H9 (cell line): ENCODE results near the gene TTC9C. TPM values are rescaled to one million over a fixed set of nuclear protein-coding genes. Genes with fewer than 3 reads are reported as not detected.

Source experiments
- DNase-seq: peaks from one replicate; pipeline ENCODE4 v3.0.0-alpha.2; 2017
- H2AFZ ChIP-seq: one replicate; pipeline ENCODE4 v1.6.1; 2013; ENCODE audit warnings: mild to moderate bottlenecking, low read length, control low read depth, moderate library complexity
- H2AK5ac ChIP-seq: 2 replicates; pipeline ENCODE4 v1.6.1; 2013; ENCODE audit warnings: low read length, control low read depth, mixed read lengths; ENCODE audit not compliant: insufficient read length
- H2BK120ac ChIP-seq: one replicate; pipeline ENCODE4 v1.6.1; 2013; ENCODE audit warnings: low read depth, mild to moderate bottlenecking, low read length, control low read depth, inconsistent platforms; ENCODE audit not compliant: poor library complexity, severe bottlenecking
- H2BK12ac ChIP-seq: 2 replicates; pipeline ENCODE4 v1.6.1; 2013; ENCODE audit warnings: low read length, control low read depth, mixed read lengths, low read depth; ENCODE audit not compliant: insufficient read length
- H2BK15ac ChIP-seq: 2 replicates; pipeline ENCODE4 v1.6.1; 2013; ENCODE audit warnings: low read depth, low read length, control low read depth
- H2BK20ac ChIP-seq: one replicate; pipeline ENCODE4 v1.6.1; 2013; ENCODE audit warnings: low read depth, mild to moderate bottlenecking, low read length, control low read depth, inconsistent platforms; ENCODE audit not compliant: poor library complexity, severe bottlenecking
- H2BK5ac ChIP-seq: 2 replicates; pipeline ENCODE4 v1.6.1; 2013; ENCODE audit warnings: low read length, control low read depth, mixed read lengths; ENCODE audit not compliant: insufficient read length
- H3K14ac ChIP-seq: 2 replicates; pipeline ENCODE4 v1.6.1; 2013; ENCODE audit warnings: low read length, control low read depth; ENCODE audit not compliant: insufficient read depth
- H3K18ac ChIP-seq: 2 replicates; pipeline ENCODE4 v1.6.1; 2013; ENCODE audit warnings: low read depth, mild to moderate bottlenecking, mixed read lengths, low read length, control low read depth; ENCODE audit not compliant: insufficient read length
- H3K23ac ChIP-seq: 2 replicates; pipeline ENCODE4 v1.6.1; 2013; ENCODE audit warnings: low read length, control low read depth, mixed read lengths, low read depth; ENCODE audit not compliant: insufficient read length
- H3K23me2 ChIP-seq: 2 replicates; pipeline ENCODE4 v1.6.1; 2013; ENCODE audit warnings: low read depth, mild to moderate bottlenecking, mixed read lengths, low read length, control low read depth; ENCODE audit not compliant: insufficient read length, poor library complexity, severe bottlenecking
- H3K27ac ChIP-seq: 2 replicates; pipeline ENCODE4 v1.5.1; 2013; ENCODE audit warnings: low read length, control low read depth, mixed read lengths, low read depth; ENCODE audit not compliant: insufficient read length
- H3K27me3 ChIP-seq: 2 replicates; pipeline ENCODE4 v1.6.1; 2013; ENCODE audit warnings: low read length, control low read depth, inconsistent platforms; ENCODE audit not compliant: insufficient read depth
- H3K4ac ChIP-seq: 2 replicates; pipeline ENCODE4 v1.6.1; 2013; ENCODE audit warnings: low read depth, mild to moderate bottlenecking, control low read depth, inconsistent platforms, low read length, moderate library complexity
- H3K4me1 ChIP-seq: 2 replicates; pipeline ENCODE4 v1.6.1; 2013; ENCODE audit warnings: low read length, control low read depth, inconsistent platforms; ENCODE audit not compliant: insufficient read depth
- H3K4me2 ChIP-seq: 2 replicates; pipeline ENCODE4 v1.6.1; 2013; ENCODE audit warnings: low read length, control low read depth, mixed read lengths; ENCODE audit not compliant: insufficient read length, insufficient read depth
- H3K56ac ChIP-seq: 2 replicates; pipeline ENCODE4 v1.6.1; 2013; ENCODE audit warnings: low read depth, mild to moderate bottlenecking, mixed read lengths, low read length, control low read depth; ENCODE audit not compliant: insufficient read length
- H3K79me1 ChIP-seq: 2 replicates; pipeline ENCODE4 v1.6.1; 2013; ENCODE audit warnings: low read depth, mild to moderate bottlenecking, moderate library complexity, low read length, control low read depth, inconsistent platforms; ENCODE audit not compliant: insufficient read depth, poor library complexity, severe bottlenecking
- H3K79me2 ChIP-seq: 2 replicates; pipeline ENCODE4 v1.6.1; 2013; ENCODE audit warnings: low read length, control low read depth, inconsistent platforms; ENCODE audit not compliant: insufficient read depth
- H3K9ac ChIP-seq: 2 replicates; pipeline ENCODE4 v1.6.1; 2013; ENCODE audit warnings: low read length, control low read depth, mixed read lengths; ENCODE audit not compliant: insufficient read length; ENCODE audit errors: extremely low read depth
- H3K9me3 ChIP-seq: one replicate; pipeline ENCODE4 v1.6.1; 2013; ENCODE audit warnings: low read depth, low read length, inconsistent platforms; ENCODE audit not compliant: control insufficient read depth
- H3T11ph ChIP-seq: one replicate; pipeline ENCODE4 v1.6.1; 2013; ENCODE audit warnings: mild to moderate bottlenecking, low read length, control low read depth, inconsistent platforms
- H4K20me1 ChIP-seq: one replicate; pipeline ENCODE4 v1.6.1; 2013; ENCODE audit not compliant: control insufficient read depth, insufficient read length, insufficient read depth
- H4K5ac ChIP-seq: 2 replicates; pipeline ENCODE4 v1.6.1; 2013; ENCODE audit warnings: low read depth, mild to moderate bottlenecking, mixed read lengths, low read length, control low read depth; ENCODE audit not compliant: insufficient read length
- H4K8ac ChIP-seq: replicated peaks from 2 replicates; pipeline ENCODE4 v1.6.1; 2013; ENCODE audit warnings: low read length, control low read depth, mixed read lengths, low read depth; ENCODE audit not compliant: insufficient read length
- H4K91ac ChIP-seq: 2 replicates; pipeline ENCODE4 v1.6.1; 2013; ENCODE audit warnings: low read depth, mild to moderate bottlenecking, moderate library complexity, mixed read lengths, low read length, control low read depth; ENCODE audit not compliant: insufficient read length
- H3K27ac Mint-ChIP-seq, 3 experiments: 2 replicates in 2 of 3; 3 replicates in 1 of 3; pipeline ENCODE4 v1.8.0; 2020 to 2021; ENCODE audit warnings: mixed read lengths in 3 of 3, mild to moderate bottlenecking in 1 of 3, moderate library complexity in 1 of 3
- H3K27me3 Mint-ChIP-seq: 2 replicates; pipeline ENCODE4 v1.8.0; 2021; ENCODE audit warnings: low read depth, mild to moderate bottlenecking, moderate library complexity, mixed read lengths
- H3K36me3 Mint-ChIP-seq, 3 experiments: 2 replicates in 2 of 3; 3 replicates in 1 of 3; pipeline ENCODE4 v1.8.0; 2020 to 2021; ENCODE audit warnings: low read depth in 3 of 3, mixed read lengths in 3 of 3; ENCODE audit not compliant: insufficient read depth in 1 of 3
- H3K4me1 Mint-ChIP-seq, 2 experiments: 2 replicates each; pipeline ENCODE4 v1.8.0; 2020; ENCODE audit warnings: mixed read lengths in 2 of 2
- H3K4me3 Mint-ChIP-seq, 2 experiments: 2 replicates in 1 of 2; 3 replicates in 1 of 2; pipeline ENCODE4 v1.8.0; 2020 to 2021; ENCODE audit warnings: mild to moderate bottlenecking in 2 of 2, mixed read lengths in 2 of 2, moderate library complexity in 1 of 2
- H3K9me3 Mint-ChIP-seq, 2 experiments: 2 replicates in 1 of 2; 3 replicates in 1 of 2; pipeline ENCODE4 v1.8.0; 2020; ENCODE audit warnings: mild to moderate bottlenecking in 2 of 2, mixed read lengths in 2 of 2, moderate library complexity in 1 of 2
- WGBS: extraction: QIAGEN DNeasy Blood & Tissue Kit; methylation state at CpG from one replicate; pipeline ENCODE4 v1.1.7; 2013; ENCODE audit warnings: missing lambda C conversion rate, low lambda C conversion rate, mixed read lengths; ENCODE audit not compliant: insufficient read length; ENCODE audit errors: extremely low coverage; 5-methylcytosine and 5-hydroxymethylcytosine counted together
- total RNA-seq: library from RNA; stranded (reverse); gene quantifications from 2 replicates; pipeline ENCODE4 v1.2.1, GENCODE V29; 2021
- TF ChIP-seq, protein P1 (sequence below): fragments of 200-600 bp; sonication (generic); conservative IDR thresholded peaks from 3 replicates; pipeline ENCODE4 v1.8.0; 2021; ENCODE audit warnings: antibody characterized with exemption, mild to moderate bottlenecking

The TTC9C gene
- total RNA-seq, 1 experiment from 2014 or later, result 33.4 TPM

DNA sequence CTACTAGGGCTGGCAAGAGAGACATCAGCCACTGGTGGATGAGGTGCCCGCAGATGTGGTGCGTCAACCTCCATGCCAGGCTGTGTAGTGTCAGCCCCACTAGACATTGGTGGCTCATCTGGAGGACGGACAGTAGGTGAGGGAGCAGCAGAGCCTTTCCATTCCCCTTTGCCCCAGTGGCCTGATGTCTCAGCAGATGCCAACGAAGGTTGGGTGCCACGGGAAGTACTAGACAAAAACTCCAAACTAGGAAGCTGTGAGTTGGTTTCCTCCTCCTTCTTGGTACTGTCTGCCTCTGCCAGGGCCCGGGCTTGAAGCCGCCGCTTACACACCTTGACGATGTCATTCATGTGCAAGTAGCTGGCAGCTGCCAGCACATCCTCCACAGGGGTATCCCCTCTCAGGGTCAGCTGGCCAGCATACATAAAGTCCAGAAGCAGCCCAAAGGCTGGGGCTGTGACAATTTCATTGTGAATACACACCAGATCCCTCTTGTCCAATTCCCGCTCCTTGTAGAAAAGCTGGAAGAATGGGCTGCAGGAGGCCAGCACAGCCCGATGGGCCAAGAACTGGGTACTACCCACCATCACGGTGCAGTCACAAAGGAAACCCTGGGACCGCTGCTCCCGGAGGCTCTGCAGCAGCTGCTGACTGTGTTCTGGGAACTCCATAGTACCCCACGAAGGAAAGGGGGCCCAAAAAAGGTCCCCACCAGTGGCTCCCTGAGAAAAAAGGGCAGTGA lies 24.9 kb downstream of the TTC9C start:
- Histone ChIP-seq H4K20me1 (no peaks in the 10 kb centered on the region), H2BK15ac (no peak overlapping the region), H3K9ac (no peak overlapping the region), H2AFZ (no peak overlapping the region), H3K27ac (no peak overlapping the region), H4K5ac (no peak overlapping the region), H3K18ac (no peak overlapping the region), H4K8ac (no peak overlapping the region), H3K4me1 (no peaks in the 10 kb centered on the region), H3K4me2 (peak overlapping the region; percentile 45), H3K56ac (no peak overlapping the region), H3K23ac (no peak overlapping the region), H3K79me2 (peaks cover 21% of the 10 kb centered on the region; the same call in 1 of the 2 replicates), H2BK12ac (no peak overlapping the region), H3K79me1 (peaks cover 12% of the 10 kb centered on the region), H4K91ac (no peak overlapping the region), H3K27me3 (no peaks in the 10 kb centered on the region), H2AK5ac (no peak overlapping the region), H3T11ph (no peak overlapping the region), H3K14ac (no peak overlapping the region), H2BK5ac (no peak overlapping the region), H2BK120ac (no peak overlapping the region), H2BK20ac (no peak overlapping the region), H3K9me3 (no peaks in the 10 kb centered on the region), H3K23me2 (peaks cover 3% of the 10 kb centered on the region), H3K4ac (no peak overlapping the region)
- TF ChIP-seq, protein P1, sequence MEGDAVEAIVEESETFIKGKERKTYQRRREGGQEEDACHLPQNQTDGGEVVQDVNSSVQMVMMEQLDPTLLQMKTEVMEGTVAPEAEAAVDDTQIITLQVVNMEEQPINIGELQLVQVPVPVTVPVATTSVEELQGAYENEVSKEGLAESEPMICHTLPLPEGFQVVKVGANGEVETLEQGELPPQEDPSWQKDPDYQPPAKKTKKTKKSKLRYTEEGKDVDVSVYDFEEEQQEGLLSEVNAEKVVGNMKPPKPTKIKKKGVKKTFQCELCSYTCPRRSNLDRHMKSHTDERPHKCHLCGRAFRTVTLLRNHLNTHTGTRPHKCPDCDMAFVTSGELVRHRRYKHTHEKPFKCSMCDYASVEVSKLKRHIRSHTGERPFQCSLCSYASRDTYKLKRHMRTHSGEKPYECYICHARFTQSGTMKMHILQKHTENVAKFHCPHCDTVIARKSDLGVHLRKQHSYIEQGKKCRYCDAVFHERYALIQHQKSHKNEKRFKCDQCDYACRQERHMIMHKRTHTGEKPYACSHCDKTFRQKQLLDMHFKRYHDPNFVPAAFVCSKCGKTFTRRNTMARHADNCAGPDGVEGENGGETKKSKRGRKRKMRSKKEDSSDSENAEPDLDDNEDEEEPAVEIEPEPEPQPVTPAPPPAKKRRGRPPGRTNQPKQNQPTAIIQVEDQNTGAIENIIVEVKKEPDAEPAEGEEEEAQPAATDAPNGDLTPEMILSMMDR, result no peak
- no peaks in the 10 kb centered on the region for H3K9me3 Mint-ChIP-seq
- no CpG with 5 or more reads among the region's 15 CpGs for WGBS
- no peaks in the 10 kb centered on the region for H3K27me3 Mint-ChIP-seq
- peak overlapping the region in 2 of 3 experiments; percentile 99; a peak in 4 of 7 replicates for H3K27ac Mint-ChIP-seq
- H3K4me1 Mint-ChIP-seq, result peaks cover 21 to 30% of the 10 kb centered on the region in 2 experiments
- peak overlapping the region; percentile 97 to 99 for H3K4me3 Mint-ChIP-seq
- no peak for DNase-seq
- H3K36me3 Mint-ChIP-seq, result peaks cover 30 to 44% (median 33%) of the 10 kb centered on the region in 3 experiments
